Glutamatergic neuron (in vitro differentiated cells): ENCODE results near the gene PLA2G4B. TPM values are rescaled to one million over a fixed set of nuclear protein-coding genes. Genes with fewer than 3 reads are reported as not detected.

Experiments
- microRNA-seq: library from miRNA; unstranded; fragments of <30 nt; microRNA quantifications from one replicate; pipeline ENCODE4, GENCODE V29; 2020; ENCODE audit not compliant: unreplicated experiment
- total RNA-seq: library from RNA; stranded (reverse); fragmentation: NEBNext Ultra II Directional; extraction: Animal tissue kit (Norgen Biotek cat#: 25700); gene quantifications from one replicate; pipeline ENCODE4 v1.2.1, GENCODE V29; 2021; ENCODE audit not compliant: unreplicated experiment

The PLA2G4B gene
- total RNA-seq, 1 donor from 2014 or later = 17.9 TPM

Small RNA genes within 50 kb of the gene (microRNA-seq; reads per million reads assigned to microRNA genes)
- gene MIR4310 = not detected

Other genes starting within 250 kb of the PLA2G4B start
- 68.9 TPM for gene MGA, start 178.4 kb upstream of the PLA2G4B start, total RNA-seq
- 45.7 TPM for gene MAPKBP1, start 64.4 kb upstream of the PLA2G4B start, total RNA-seq
- gene JMJD7, start 10.8 kb upstream of the PLA2G4B start, total RNA-seq = 26.6 TPM
- gene SPTBN5, start 55.2 kb downstream of the PLA2G4B start, total RNA-seq = 0.32 TPM
- 4.0 TPM for gene EHD4, start 133.7 kb downstream of the PLA2G4B start, total RNA-seq
- 1.0 TPM for gene PLA2G4E, start 182.2 kb downstream of the PLA2G4B start, total RNA-seq